Measurements from ENCODE around the gene THUMPD3.

- no peak for TF ChIP-seq YY1 (IDR thresholded peaks at IDR 0.05; ENCODE audit: insufficient read depth, insufficient read length)
- TF ChIP-seq ZNF274 (IDR thresholded peaks at IDR 0.05; ENCODE audit: low read depth, low read length): no peak
Observed at GRCh38 chr3:9340472-9340902, 22.4 kb upstream of the THUMPD3 start.

All from NT2/D1 (cell line).